ENCODE data around the gene FKBP4. TPM values are rescaled to one million over a fixed set of nuclear protein-coding genes. Genes with fewer than 3 reads are reported as not detected.

The FKBP4 gene
- total and polyA plus RNA-seq, 2 of the 13 experiments (the other 11 are each of a cell fraction or from before 2014, with no cell fraction given) = 25.7 to 66.1 TPM

- peak; percentile 51; the same call in 1 of the 2 replicates for TF ChIP-seq RERE (CRISPR knock-in tag; IDR thresholded peaks at IDR 0.05; ENCODE audit: low read depth)
- TF ChIP-seq HMGXB4 (CRISPR knock-in tag; IDR thresholded peaks at IDR 0.05; ENCODE audit: borderline replicate concordance in 1 of 2, low read depth in 1 of 2) = no peak
- no peak for TF ChIP-seq NCOA2 (CRISPR knock-in tag; IDR thresholded peaks at IDR 0.05)
- 0 out of 2 replicates have a peak, but pooled peaks have one; percentile 67 for TF ChIP-seq NR2F2 (IDR thresholded peaks at IDR 0.05; ENCODE audit: borderline replicate concordance, low read depth)
- no peak for TF ChIP-seq ZUFSP (CRISPR knock-in tag; IDR thresholded peaks at IDR 0.05; ENCODE audit: borderline replicate concordance)
- TF ChIP-seq ZNF292 (CRISPR knock-in tag; IDR thresholded peaks at IDR 0.05; ENCODE audit: borderline replicate concordance, low read depth) = no peak
- no peak for TF ChIP-seq ZMYM2 (CRISPR knock-in tag; IDR thresholded peaks at IDR 0.05)
- TF ChIP-seq SYNCRIP (IDR thresholded peaks at IDR 0.05; ENCODE audit: insufficient read depth, low read depth, low read length) = no peak
- TF ChIP-seq PBX3 (CRISPR knock-in tag; IDR thresholded peaks at IDR 0.05; ENCODE audit: borderline replicate concordance) = no peak
- no peak for TF ChIP-seq ZNF136 (CRISPR knock-in tag; IDR thresholded peaks at IDR 0.05; ENCODE audit: low read depth)
- peak; percentile 33; the same call in 1 of the 2 replicates for TF ChIP-seq FOXA3 (CRISPR knock-in tag; IDR thresholded peaks at IDR 0.05)
- TF ChIP-seq ZNF510 (CRISPR knock-in tag; IDR thresholded peaks at IDR 0.05; ENCODE audit: low read depth) = no peak
- TF ChIP-seq FOSL2 (CRISPR knock-in tag; IDR thresholded peaks at IDR 0.05) = no peak
- TF ChIP-seq ZNF709 (CRISPR knock-in tag; IDR thresholded peaks at IDR 0.05) = no peak
- no peak for TF ChIP-seq ZMYM4 (CRISPR knock-in tag; IDR thresholded peaks at IDR 0.05)
- no peak for TF ChIP-seq ZNF512 (CRISPR knock-in tag; IDR thresholded peaks at IDR 0.05)
- TF ChIP-seq FOXA1 (IDR thresholded peaks at IDR 0.05) = no peak
- TF ChIP-seq FOXA1 (CRISPR knock-in tag; IDR thresholded peaks at IDR 0.05) = peak; percentile 30; the same call in 1 of the 2 replicates
- TF ChIP-seq HOXA5 (CRISPR knock-in tag; IDR thresholded peaks at IDR 0.05) = no peak
These were observed 9.8 kb upstream of the FKBP4 start (continued) for GRCh38 chr12:2785017-2785416.

Measured in HepG2 (cell line).